B cell (primary cell): ENCODE measurements around the gene PRKN. TPM values are rescaled to one million over a fixed set of nuclear protein-coding genes. Genes with fewer than 3 reads are reported as not detected.

Source experiments
- ATAC-seq: fragments of 200-7000 bp; cut with Tn5 transposase; one replicate; pipeline ENCODE4 v1.10.0; 2021; ENCODE audit warnings: low read depth, mild to moderate bottlenecking, moderate number of reproducible peaks, moderate library complexity
- CTCF ChIA-PET: fragments of 350-600 bp; sonication (Branson Sonifier 250); formaldehyde crosslinking; loops from one replicate; lab custom pipeline; 2021; ENCODE audit warnings: antibody characterized with exemption, inconsistent platforms; lab: Charles Lee
- POLR2A ChIA-PET: fragments of 350-600 bp; sonication (Branson Sonifier 250); formaldehyde crosslinking; loops from one replicate; lab custom pipeline; 2021; ENCODE audit warnings: antibody characterized with exemption; lab: Charles Lee
- DNase-seq: peaks from one replicate; pipeline ENCODE4 v3.0.0; 2013
- H2AFZ ChIP-seq: 2 replicates; pipeline ENCODE4 v1.6.1; 2012; ENCODE audit warnings: mild to moderate bottlenecking, low read depth, low read length; ENCODE audit not compliant: insufficient read depth, poor library complexity, severe bottlenecking
- H3K27ac ChIP-seq, 2 donors: 1 replicate in 1 of 2; 2 replicates in 1 of 2; pipeline ENCODE4 v1.5.1; 2012 to 2013; ENCODE audit warnings: low read length in 2 of 2, mild to moderate bottlenecking in 2 of 2, moderate library complexity in 1 of 2
- H3K27me3 ChIP-seq, 4 experiments: fragments of 200-600 bp in 1 of 4; sonication (generic) in 1 of 4; replicated peaks in 1 of 4; 1 replicate in 2 of 4; 2 replicates in 2 of 4; pipeline versions ENCODE4 v1.6.1 to v1.7.0; 2013 to 2016; ENCODE audit warnings: low read length in 3 of 4, mild to moderate bottlenecking in 2 of 4, mixed read lengths in 1 of 4, moderate library complexity in 1 of 4; ENCODE audit not compliant: insufficient read depth in 4 of 4, control insufficient read depth in 3 of 4; ENCODE audit errors: control extremely low read depth in 1 of 4
- H3K36me3 ChIP-seq, 2 experiments: replicated peaks in 1 of 2; 1 replicate in 1 of 2; 2 replicates in 1 of 2; pipeline versions ENCODE4 v1.6.1 to v1.7.1; 2013; ENCODE audit warnings: low read length in 1 of 2; ENCODE audit not compliant: insufficient read depth in 2 of 2, control insufficient read depth in 1 of 2; ENCODE audit errors: control extremely low read depth in 1 of 2, extremely low read depth in 1 of 2
- H3K4me1 ChIP-seq, 2 donors: fragments of 200-600 bp in 1 of 2; sonication (generic) in 1 of 2; 1 replicate in 1 of 2; 2 replicates in 1 of 2; pipeline versions ENCODE4 v1.5.1 to v1.6.1; 2013 to 2017; ENCODE audit warnings: low read length in 2 of 2; ENCODE audit not compliant: control insufficient read depth in 2 of 2, insufficient read depth in 2 of 2
- H3K4me2 ChIP-seq: replicated peaks from 2 replicates; pipeline ENCODE3; 2012; ENCODE audit warnings: mild to moderate bottlenecking, low read depth, low read length; ENCODE audit not compliant: poor library complexity, severe bottlenecking
- H3K4me3 ChIP-seq, 5 experiments: fragments of 200-600 bp in 1 of 5; sonication (generic) in 1 of 5; 1 replicate in 3 of 5; 2 replicates in 2 of 5; pipeline versions ENCODE4 v1.5.1 to v1.7.0; 2011 to 2016; ENCODE audit warnings: low read length in 4 of 5, mild to moderate bottlenecking in 4 of 5, low read depth in 2 of 5, control low read depth in 1 of 5, moderate library complexity in 1 of 5; ENCODE audit not compliant: insufficient read depth in 1 of 5; ENCODE audit errors: control extremely low read depth in 1 of 5, extremely low read depth in 1 of 5
- H3K79me2 ChIP-seq: fragments of 200-600 bp; sonication (generic); one replicate; pipeline ENCODE4 v1.6.0; 2016; ENCODE audit warnings: low read length; ENCODE audit not compliant: control insufficient read depth, insufficient read depth
- H3K9ac ChIP-seq: fragments of 200-600 bp; sonication (generic); 2 replicates; pipeline ENCODE4 v1.6.1; 2017; ENCODE audit warnings: mild to moderate bottlenecking, low read length, moderate library complexity
- H3K9me3 ChIP-seq, 3 donors: one replicate each; pipeline versions ENCODE4 v1.6.1 to v1.7.1; 2013; ENCODE audit warnings: low read length in 2 of 3; ENCODE audit not compliant: control insufficient read depth in 2 of 3, insufficient read depth in 1 of 3; ENCODE audit errors: control extremely low read depth in 1 of 3
- H4K20me1 ChIP-seq: 2 replicates; pipeline ENCODE4 v1.6.0; 2012; ENCODE audit warnings: mild to moderate bottlenecking, low read length; ENCODE audit not compliant: insufficient read depth, control insufficient read depth, poor library complexity, severe bottlenecking
- H3K27ac Mint-ChIP-seq: one replicate; pipeline ENCODE4 v1.8.0; 2021; ENCODE audit warnings: mixed read lengths
- H3K27me3 Mint-ChIP-seq: one replicate; pipeline ENCODE4 v1.8.0; 2021; ENCODE audit warnings: mixed read lengths
- H3K4me1 Mint-ChIP-seq: one replicate; pipeline ENCODE4 v1.8.0; 2021; ENCODE audit warnings: mixed read lengths
- H3K4me3 Mint-ChIP-seq: one replicate; pipeline ENCODE4 v1.8.0; 2021; ENCODE audit warnings: mixed read lengths
- H3K9me3 Mint-ChIP-seq: one replicate; pipeline ENCODE4 v1.8.0; 2022; ENCODE audit warnings: mixed read lengths; ENCODE audit not compliant: insufficient read depth
- EZH2 ChIP-seq: IDR thresholded peaks from 2 replicates; pipeline ENCODE4 v1.6.1; 2012; ENCODE audit warnings: borderline replicate concordance, low read depth, mild to moderate bottlenecking, moderate library complexity, low read length; ENCODE audit not compliant: insufficient read depth, poor library complexity, severe bottlenecking
- WGBS: methylation state at CpG from one replicate; pipeline ENCODE4 v1.1.5; 2013; ENCODE audit warnings: missing lambda C conversion rate; ENCODE audit not compliant: insufficient coverage; 5-methylcytosine and 5-hydroxymethylcytosine counted together
- intact Hi-C: fragments of 100-400 bp; cut with micrococcal nuclease; formaldehyde crosslinking; loops from one replicate; pipeline ENCODE4 v1.10.0; 2022
- polyA plus RNA-seq: library from polyadenylated mRNA; depleted of rRNA; stranded (reverse); fragments of >200 nt; gene quantifications from 2 replicates; pipeline ENCODE4 v1.2.3, GENCODE V29; 2012
- total RNA-seq, 2 donors: library from RNA; stranded (reverse); fragments of 120-200 nt in 1 of 2; gene quantifications; 1 replicate in 1 of 2; 2 replicates in 1 of 2; pipeline versions ENCODE4 v1.2.3 to v1.2.4, GENCODE V29; 2013 to 2022
- TF ChIP-seq, protein P1 (sequence below): fragments of 200-600 bp; IDR thresholded peaks from one replicate; pipeline ENCODE4 v1.8.0; 2022; ENCODE audit warnings: antibody characterized with exemption, mild to moderate bottlenecking

Gene PRKN
- total and polyA plus RNA-seq, 2 donors (not counting 1 experiment from before 2014, with no cell fraction given): 1.6 to 6.2 TPM

DNA sequence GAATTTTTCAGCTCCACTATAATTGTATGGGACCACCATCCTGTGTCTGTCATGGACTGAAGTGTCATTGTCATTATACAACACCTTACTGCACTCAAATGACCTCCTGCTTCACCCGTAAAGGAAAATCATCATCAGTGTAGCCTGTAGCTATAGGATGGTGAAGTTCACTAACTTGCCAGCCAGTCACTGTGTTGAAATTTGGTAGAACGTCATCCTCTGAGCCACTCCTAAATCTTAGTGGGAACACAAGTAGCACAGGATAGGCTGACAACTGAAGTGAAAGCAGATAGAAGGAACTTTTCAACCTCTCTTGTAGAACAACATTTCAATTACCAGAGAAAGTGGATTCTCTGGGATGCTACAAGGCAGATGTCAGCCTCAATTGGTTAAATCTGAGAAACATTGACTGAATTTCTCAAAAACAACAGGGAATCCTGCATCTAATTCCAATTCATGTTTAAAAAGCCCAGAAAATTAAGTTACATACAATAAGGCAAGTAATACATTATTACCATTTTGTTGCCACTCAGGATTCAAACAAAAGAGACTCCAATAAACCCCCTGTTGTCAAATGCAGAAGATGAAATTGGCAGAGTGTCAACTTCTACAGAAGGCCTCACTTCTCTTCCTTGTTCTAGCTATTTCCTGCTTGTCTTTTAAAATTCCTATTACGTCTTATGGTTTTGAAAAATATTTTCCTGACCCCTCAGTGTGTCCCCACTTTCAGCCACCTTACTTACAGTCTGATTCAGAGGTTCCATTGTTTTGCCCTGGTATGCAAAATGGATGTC lies 805.8 kb downstream of the PRKN start:
- 83% methylated on average over 1 of the region's 3 CpGs for WGBS
- H3K27me3 Mint-ChIP-seq: no peaks in the 10 kb centered on the region
- no peak overlapping the region for H3K4me3 Mint-ChIP-seq

DNA sequence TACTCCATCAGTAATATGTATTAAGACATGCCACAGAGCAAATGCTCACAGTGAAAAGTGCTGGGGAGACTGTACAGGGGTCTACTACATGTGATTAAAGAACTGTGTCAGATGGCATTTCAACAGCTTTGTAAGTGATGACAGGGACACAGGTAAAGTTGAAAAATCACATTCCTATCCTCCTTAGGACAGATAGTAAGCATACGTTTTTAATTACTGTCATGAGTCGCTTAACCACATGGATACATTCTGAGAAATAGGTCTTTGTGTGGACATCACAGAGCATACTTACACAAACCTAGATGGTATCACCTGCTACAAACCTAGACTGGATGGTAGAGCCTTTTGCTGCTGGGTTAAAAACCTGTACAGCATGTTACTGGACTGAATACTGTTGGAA lies 807.9 kb downstream of the PRKN start:
- intact Hi-C loops: no loop called here
- WGBS: no CpG with 5 or more reads among the region's 2 CpGs
- Histone ChIP-seq H3K27ac (no peak overlapping the region), H3K9me3 (no peaks in the 10 kb centered on the region), H3K79me2 (no peaks in the 10 kb centered on the region), H3K4me2 (no peak overlapping the region), H3K4me3 (no peak overlapping the region), H3K36me3 (no peaks in the 10 kb centered on the region), H2AFZ (no peak overlapping the region), H3K4me1 (no peaks in the 10 kb centered on the region), H3K9ac (no peak overlapping the region), H4K20me1 (no peaks in the 10 kb centered on the region), H3K27me3 (no peaks in the 10 kb centered on the region)
- TF ChIP-seq, protein P1, sequence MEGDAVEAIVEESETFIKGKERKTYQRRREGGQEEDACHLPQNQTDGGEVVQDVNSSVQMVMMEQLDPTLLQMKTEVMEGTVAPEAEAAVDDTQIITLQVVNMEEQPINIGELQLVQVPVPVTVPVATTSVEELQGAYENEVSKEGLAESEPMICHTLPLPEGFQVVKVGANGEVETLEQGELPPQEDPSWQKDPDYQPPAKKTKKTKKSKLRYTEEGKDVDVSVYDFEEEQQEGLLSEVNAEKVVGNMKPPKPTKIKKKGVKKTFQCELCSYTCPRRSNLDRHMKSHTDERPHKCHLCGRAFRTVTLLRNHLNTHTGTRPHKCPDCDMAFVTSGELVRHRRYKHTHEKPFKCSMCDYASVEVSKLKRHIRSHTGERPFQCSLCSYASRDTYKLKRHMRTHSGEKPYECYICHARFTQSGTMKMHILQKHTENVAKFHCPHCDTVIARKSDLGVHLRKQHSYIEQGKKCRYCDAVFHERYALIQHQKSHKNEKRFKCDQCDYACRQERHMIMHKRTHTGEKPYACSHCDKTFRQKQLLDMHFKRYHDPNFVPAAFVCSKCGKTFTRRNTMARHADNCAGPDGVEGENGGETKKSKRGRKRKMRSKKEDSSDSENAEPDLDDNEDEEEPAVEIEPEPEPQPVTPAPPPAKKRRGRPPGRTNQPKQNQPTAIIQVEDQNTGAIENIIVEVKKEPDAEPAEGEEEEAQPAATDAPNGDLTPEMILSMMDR: no peak
- TF ChIP-seq EZH2: no peak
- H3K9me3 Mint-ChIP-seq: no peaks in the 10 kb centered on the region
- no peaks in the 10 kb centered on the region for H3K4me1 Mint-ChIP-seq
- H3K27me3 Mint-ChIP-seq: no peaks in the 10 kb centered on the region
- no peak overlapping the region for H3K27ac Mint-ChIP-seq
- POLR2A ChIA-PET: no interaction called here
- ATAC-seq: no peak
- CTCF ChIA-PET: no interaction called here
- no peak for DNase-seq
- H3K4me3 Mint-ChIP-seq: no peak overlapping the region

More for the DNA sequence above, 805.8 kb downstream of the PRKN start:
- Histone ChIP-seq H4K20me1 (no peaks in the 10 kb centered on the region), H3K27me3 (no peaks in the 10 kb centered on the region), H3K9ac (no peak overlapping the region), H3K27ac (no peak overlapping the region), H3K9me3 (no peaks in the 10 kb centered on the region), H3K4me2 (no peak overlapping the region), H3K79me2 (no peaks in the 10 kb centered on the region), H3K4me3 (no peak overlapping the region), H3K4me1 (no peaks in the 10 kb centered on the region), H2AFZ (no peak overlapping the region), H3K36me3 (no peaks in the 10 kb centered on the region)
- DNase-seq (no peak), ATAC-seq (no peak)
- CTCF ChIA-PET: no interaction called here
- intact Hi-C loops: no loop called here
- POLR2A ChIA-PET: no interaction called here
- no peak for TF ChIP-seq EZH2
- TF ChIP-seq, protein P1: no peak
- H3K9me3 Mint-ChIP-seq: no peaks in the 10 kb centered on the region
- no peak overlapping the region for H3K27ac Mint-ChIP-seq
- no peaks in the 10 kb centered on the region for H3K4me1 Mint-ChIP-seq
